GM20000 (cell line): ENCODE results near the gene C4BPB.

Source experiments
- DNase-seq: peaks from one replicate; pipeline ENCODE4 v3.0.0; 2012; ENCODE audit warnings: low spot score
- TF ChIP-seq, protein P1 (sequence below): IDR thresholded peaks from 2 replicates; pipeline ENCODE4 v1.5.1; 2012; ENCODE audit warnings: mild to moderate bottlenecking, control low read depth; ENCODE audit errors: extremely low read depth, missing control alignments

The C4BPB gene

DNA sequence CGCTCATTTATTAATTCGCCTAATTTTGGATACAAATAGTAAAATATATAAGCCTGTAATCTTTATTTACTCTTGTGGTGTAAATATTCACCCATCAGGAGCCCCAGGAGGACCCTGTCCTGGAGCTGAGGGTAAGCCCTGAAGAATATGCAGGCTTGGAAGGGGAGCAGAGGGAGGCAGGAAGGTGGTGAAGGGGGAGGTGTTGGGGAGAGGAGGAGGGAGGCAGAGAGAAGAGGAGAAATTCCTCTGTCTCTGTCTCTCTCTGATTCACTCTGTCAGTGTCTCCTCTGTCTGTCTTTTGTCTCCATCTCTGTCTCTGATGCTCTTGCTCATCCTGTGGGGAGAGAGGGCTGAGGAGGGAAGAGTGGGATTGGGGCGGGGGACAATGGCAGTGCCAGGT lies 2.8 kb upstream of the C4BPB start:
- TF ChIP-seq, protein P1, sequence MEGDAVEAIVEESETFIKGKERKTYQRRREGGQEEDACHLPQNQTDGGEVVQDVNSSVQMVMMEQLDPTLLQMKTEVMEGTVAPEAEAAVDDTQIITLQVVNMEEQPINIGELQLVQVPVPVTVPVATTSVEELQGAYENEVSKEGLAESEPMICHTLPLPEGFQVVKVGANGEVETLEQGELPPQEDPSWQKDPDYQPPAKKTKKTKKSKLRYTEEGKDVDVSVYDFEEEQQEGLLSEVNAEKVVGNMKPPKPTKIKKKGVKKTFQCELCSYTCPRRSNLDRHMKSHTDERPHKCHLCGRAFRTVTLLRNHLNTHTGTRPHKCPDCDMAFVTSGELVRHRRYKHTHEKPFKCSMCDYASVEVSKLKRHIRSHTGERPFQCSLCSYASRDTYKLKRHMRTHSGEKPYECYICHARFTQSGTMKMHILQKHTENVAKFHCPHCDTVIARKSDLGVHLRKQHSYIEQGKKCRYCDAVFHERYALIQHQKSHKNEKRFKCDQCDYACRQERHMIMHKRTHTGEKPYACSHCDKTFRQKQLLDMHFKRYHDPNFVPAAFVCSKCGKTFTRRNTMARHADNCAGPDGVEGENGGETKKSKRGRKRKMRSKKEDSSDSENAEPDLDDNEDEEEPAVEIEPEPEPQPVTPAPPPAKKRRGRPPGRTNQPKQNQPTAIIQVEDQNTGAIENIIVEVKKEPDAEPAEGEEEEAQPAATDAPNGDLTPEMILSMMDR = no peak
- DNase-seq = no peak

DNA sequence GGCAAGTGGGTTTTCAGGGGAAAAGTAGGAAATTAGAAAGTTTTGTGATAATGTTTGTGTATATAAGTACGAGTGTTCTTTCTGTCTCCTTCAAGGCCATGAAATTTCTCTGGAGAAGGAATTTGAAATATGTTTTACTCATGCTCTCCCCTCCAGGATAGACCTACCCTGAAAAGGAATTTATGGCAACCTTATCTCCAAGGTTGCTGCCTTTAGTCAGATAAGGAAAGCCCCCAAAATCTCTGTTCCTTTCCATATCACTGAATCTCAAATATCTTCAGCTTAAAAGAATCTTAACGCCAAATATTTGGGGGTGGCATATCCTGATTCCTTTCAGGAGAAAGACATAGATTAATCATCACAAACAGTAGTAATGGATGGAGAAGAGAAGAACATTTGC lies 499 bp upstream of the C4BPB start:
- TF ChIP-seq, protein P1 = no peak
- DNase-seq = no peak

DNA sequence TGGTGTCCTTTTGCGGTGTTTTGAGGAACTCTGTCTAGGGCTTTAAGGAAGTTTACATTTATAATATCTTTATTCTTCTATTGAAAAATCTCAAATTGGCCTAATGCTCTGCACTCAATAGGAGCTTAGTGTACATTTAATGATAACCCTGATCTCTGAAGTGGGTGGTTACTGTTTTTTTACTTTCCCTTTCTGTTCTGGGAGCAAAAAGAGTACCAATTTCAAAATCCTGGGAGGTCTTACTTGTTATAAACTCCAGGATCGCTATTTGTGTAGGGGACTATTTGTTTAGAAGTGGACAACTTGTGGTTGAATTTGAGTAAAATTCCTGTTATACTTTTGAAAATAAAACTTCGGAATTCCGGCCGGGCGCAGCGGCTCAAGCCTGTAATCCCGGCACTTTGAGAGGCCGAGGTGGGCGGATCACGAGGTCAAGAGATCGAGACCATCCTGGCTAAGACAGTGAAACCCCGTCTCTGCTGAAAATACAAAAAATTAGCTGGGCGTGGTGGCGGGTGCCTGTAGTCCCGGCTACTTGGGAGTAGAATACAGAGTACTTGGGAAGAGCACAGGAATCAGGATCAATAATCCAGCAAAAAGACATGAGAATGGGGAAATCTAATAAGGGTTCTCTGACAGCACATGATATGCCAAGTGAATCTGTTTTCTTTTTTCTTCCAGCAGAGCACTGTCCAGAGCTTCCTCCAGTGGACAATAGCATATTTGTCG lies 1.1 kb downstream of the C4BPB start:
- no peak for DNase-seq
- TF ChIP-seq, protein P1 = no peak

DNA sequence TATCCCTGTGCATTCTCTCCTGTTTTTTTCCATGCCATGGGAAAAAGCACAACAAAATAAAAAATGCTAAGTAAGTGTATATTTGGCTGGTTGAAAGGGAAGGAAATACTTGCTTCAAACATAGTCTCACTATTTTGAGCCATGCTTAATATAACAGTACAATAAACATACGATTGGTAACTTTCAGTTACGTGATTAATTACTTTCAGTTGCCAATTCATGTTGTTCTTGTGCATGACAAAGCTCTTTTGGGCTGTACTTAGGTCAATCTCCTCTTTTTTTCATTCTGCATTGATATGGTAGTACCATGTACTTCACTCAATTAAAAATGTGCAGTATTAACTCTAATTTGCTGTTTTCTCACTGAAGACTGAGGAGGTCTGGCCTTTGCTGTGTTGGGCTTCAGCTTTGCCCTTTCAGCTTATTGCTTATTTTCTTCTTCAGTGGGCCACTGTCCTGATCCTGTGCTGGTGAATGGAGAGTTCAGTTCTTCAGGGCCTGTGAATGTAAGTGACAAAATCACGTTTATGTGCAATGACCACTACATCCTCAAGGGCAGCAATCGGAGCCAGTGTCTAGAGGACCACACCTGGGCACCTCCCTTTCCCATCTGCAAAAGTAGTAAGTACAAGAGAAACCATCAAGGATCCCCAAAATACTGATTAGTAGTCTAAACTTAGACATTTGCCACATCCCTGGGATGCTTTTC lies 2.7 kb downstream of the C4BPB start:
- DNase-seq = no peak
- TF ChIP-seq, protein P1 = no peak

DNA sequence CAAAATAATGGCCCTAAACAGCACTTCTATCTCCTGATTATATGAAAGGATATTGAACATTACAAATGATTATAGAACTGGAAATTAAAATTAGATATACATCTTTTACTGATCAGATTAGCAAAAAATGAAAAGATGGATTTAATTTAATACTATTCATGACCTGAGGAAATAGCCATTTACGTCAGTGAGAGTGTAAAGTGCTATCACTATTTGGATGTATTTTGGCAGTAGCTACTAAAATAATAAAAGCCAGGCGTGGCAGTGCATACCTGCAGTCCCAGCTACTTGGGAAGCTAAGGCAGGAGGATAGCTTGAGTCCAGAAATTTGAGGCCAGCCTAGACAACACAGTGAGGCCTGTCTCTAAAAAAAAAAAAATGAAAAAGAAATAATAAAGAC lies 5.3 kb downstream of the C4BPB start:
- no peak for DNase-seq
- TF ChIP-seq, protein P1 = no peak

DNA sequence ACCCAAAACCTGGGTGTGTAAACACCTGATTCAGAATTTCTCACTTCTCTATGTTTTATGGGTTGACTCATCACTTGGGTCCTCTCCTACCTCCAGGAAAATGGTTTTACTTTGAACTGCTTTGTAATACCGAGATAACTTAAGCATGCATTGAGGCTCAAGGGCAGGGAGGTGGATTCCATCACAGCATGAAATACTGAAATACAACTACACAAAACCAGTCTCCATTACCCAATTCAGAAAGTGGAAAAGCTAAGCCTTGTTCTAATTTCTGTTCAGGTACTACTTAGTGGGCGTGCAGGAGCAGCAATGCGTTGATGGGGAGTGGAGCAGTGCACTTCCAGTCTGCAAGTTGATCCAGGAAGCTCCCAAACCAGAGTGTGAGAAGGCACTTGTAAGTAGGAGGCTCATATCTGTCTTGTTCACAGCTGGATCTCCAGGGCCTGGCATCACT lies 9.2 kb downstream of the C4BPB start:
- TF ChIP-seq, protein P1 = no peak
- DNase-seq = peak; percentile 56

DNA sequence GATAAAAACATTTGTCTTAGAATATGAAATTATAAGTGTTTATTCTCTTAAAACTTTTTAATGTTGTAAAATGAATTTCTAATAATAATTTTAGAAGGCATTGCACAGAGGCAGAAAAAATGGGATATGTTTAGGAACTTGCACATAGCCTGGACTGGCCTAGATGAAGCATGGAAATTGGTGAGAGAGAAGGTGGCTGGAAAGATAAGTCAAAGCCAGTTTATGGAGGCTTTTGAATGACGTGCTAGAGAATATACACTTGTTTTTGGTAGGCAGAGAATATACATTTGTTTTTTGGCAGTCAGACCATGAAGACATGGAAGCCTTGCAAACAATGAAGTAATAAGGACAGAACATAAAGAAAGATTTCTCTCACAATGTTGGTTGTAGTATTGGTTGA lies 13.1 kb downstream of the C4BPB start:
- TF ChIP-seq, protein P1 = no peak
- DNase-seq = no peak
